HEK293T (cell line): ENCODE results near the gene LUM.

Experiments used
- CTCF ChIA-PET: fragments of 350-600 bp; formaldehyde crosslinking; extraction: SDS; loops from one replicate; lab custom pipeline; 2021; ENCODE audit warnings: antibody characterized with exemption, inconsistent platforms; lab: Yijun Ruan, JAX
- POLR2A ChIA-PET: fragments of 350-600 bp; formaldehyde crosslinking; extraction: SDS; loops from one replicate; lab custom pipeline; 2020; ENCODE audit warnings: antibody characterized with exemption, inconsistent platforms; lab: Yijun Ruan, JAX
- DNase-seq: peaks from one replicate; pipeline ENCODE4 v3.0.0; 2012; ENCODE audit warnings: mixed read lengths; ENCODE audit errors: extremely low spot score
- ARNT ChIP-seq: fragments of 450-650 bp; IDR thresholded peaks from 2 replicates; pipeline ENCODE4 v1.6.1; 2017; ENCODE audit warnings: mild to moderate bottlenecking
- BHLHE40 ChIP-seq: fragments of 450-650 bp; IDR thresholded peaks from 2 replicates; pipeline ENCODE4 v1.6.1; 2016; ENCODE audit warnings: mild to moderate bottlenecking, moderate library complexity, borderline replicate concordance
- CTBP1 ChIP-seq: fragments of 450-650 bp; IDR thresholded peaks from 2 replicates; pipeline ENCODE4 v1.6.1; 2016; ENCODE audit warnings: borderline replicate concordance
- ELF4 ChIP-seq: fragments of 450-650 bp; IDR thresholded peaks from 2 replicates; pipeline ENCODE4 v1.6.1; 2017; ENCODE audit warnings: antibody characterized with exemption
- FOXA1 ChIP-seq: fragments of 450-650 bp; IDR thresholded peaks from 2 replicates; pipeline ENCODE4 v1.6.1; 2016; ENCODE audit warnings: mild to moderate bottlenecking
- FOXK2 ChIP-seq: fragments of 450-650 bp; IDR thresholded peaks from 2 replicates; pipeline ENCODE4 v1.6.1; 2016; ENCODE audit warnings: mild to moderate bottlenecking
- FOXM1 ChIP-seq: fragments of 450-650 bp; IDR thresholded peaks from 2 replicates; pipeline ENCODE4 v1.6.1; 2017; ENCODE audit warnings: mild to moderate bottlenecking, borderline replicate concordance
- HDGF ChIP-seq: fragments of 450-650 bp; IDR thresholded peaks from 2 replicates; pipeline ENCODE4 v1.6.1; 2017; ENCODE audit warnings: antibody characterized with exemption, borderline replicate concordance
- L3MBTL2 ChIP-seq: fragments of 450-650 bp; conservative IDR thresholded peaks from 2 replicates; pipeline ENCODE4 v1.6.1; 2016; ENCODE audit warnings: mild to moderate bottlenecking
- LEF1 ChIP-seq: fragments of 450-650 bp; IDR thresholded peaks from 2 replicates; pipeline ENCODE4 v1.6.1; 2017; ENCODE audit warnings: mild to moderate bottlenecking, borderline replicate concordance
- NFRKB ChIP-seq: fragments of 450-650 bp; IDR thresholded peaks from 2 replicates; pipeline ENCODE4 v1.6.1; 2016; ENCODE audit warnings: mild to moderate bottlenecking, moderate library complexity
- SP1 ChIP-seq: fragments of 450-650 bp; IDR thresholded peaks from 2 replicates; pipeline ENCODE4 v1.6.1; 2017
- SUZ12 ChIP-seq: fragments of 450-650 bp; IDR thresholded peaks from 2 replicates; pipeline ENCODE4 v1.6.1; 2016; ENCODE audit warnings: mild to moderate bottlenecking
- TARDBP ChIP-seq: fragments of 450-650 bp; IDR thresholded peaks from 2 replicates; pipeline ENCODE4 v1.6.1; 2016
- ZNF384 ChIP-seq: fragments of 450-650 bp; IDR thresholded peaks from 2 replicates; pipeline ENCODE4 v1.6.1; 2016
- TF ChIP-seq, protein P1 (sequence below): fragments of 450-650 bp; IDR thresholded peaks from 2 replicates; pipeline ENCODE4 v1.6.1; 2016

Gene LUM

DNA sequence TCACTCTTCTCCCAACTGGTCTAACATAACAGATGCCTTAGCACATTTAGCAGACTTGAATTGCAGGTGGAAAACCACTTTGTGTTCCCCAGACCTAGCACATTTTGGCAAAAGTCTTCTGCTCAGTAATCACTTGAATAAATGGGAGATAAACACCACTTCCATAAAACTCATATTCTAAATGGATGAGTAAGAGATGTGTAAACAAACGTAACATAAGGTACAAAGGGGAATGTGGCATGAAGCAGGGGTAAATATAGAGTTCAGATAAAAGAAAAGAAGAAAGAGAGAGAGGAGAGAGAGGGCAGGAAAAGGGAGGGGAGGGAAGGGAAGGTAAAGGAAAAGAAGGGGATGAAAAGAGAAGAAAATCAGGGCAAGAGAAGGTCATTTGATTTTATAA lies 36.4 kb downstream of the LUM start:
- CTCF ChIA-PET = no interaction called here
- DNase-seq = no peak
- TF ChIP-seq ZNF384 (no peak), TARDBP (no peak), FOXM1 (no peak)
- POLR2A ChIA-PET = no interaction called here

DNA sequence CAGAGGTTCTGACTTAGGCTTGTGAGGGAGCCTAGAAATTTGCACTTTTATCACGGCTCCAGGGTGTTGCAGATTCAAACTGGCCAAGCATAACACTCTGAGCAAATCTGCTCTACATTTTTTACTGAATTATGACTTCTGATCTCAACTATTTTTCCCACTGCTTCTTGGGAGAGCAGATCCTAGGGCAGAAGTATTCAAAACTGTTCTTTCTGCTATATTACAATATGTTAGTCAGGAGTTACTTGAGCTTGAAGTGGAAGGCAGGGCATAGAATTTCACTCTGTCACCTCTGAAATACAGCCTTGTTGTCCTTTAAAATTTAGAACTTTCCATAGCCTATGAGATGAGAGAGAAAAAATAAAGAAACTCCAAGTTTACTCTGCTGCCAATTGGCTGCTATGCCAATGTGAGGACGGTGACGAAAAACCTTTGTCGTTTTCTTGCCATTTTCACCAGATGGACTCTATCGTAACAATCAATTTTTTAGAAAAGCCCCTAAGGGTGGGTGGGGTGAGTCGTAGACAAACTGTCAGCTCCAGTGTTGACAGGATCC lies 37.1 kb downstream of the LUM start:
- DNase-seq = no peak
- ChIA-PET CTCF (no interaction called here), POLR2A (no interaction called here)
- no peak for TF ChIP-seq FOXM1
- no peak for TF ChIP-seq ELF4
- TF ChIP-seq LEF1 = no peak
- TF ChIP-seq FOXK2 = no peak
- no peak for TF ChIP-seq BHLHE40

DNA sequence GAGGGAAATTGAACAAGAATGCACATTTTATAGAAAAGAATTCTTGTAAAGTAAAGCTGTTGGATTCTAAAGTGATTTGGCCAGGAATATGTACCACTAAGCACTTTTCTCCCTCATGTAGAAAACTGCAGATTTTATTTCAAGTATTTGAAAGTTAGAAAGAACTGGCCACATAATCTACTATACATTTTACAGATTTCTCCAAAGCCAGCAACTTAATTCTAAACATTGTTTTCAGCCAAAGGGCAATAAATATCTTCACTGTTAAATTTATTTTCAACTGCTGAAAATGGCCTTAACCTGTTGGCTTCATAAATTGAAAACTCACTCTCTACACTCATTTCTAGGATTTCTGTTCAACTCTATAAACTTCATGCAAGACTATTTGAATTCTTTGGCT lies 37.9 kb downstream of the LUM start:
- CTCF ChIA-PET = interaction anchor here (0.7 to 1.1 kb wide), 2 partner anchors 128 to 253 kb away, joined by 3 read pairs; no protein-coding TSS in a partner anchor
- TF ChIP-seq ELF4 = no peak
- no peak for TF ChIP-seq FOXA1
- no peak for TF ChIP-seq CTBP1
- no peak for TF ChIP-seq SP1
- TF ChIP-seq, protein P1, sequence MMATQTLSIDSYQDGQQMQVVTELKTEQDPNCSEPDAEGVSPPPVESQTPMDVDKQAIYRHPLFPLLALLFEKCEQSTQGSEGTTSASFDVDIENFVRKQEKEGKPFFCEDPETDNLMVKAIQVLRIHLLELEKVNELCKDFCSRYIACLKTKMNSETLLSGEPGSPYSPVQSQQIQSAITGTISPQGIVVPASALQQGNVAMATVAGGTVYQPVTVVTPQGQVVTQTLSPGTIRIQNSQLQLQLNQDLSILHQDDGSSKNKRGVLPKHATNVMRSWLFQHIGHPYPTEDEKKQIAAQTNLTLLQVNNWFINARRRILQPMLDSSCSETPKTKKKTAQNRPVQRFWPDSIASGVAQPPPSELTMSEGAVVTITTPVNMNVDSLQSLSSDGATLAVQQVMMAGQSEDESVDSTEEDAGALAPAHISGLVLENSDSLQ = no peak
- no peak for TF ChIP-seq ZNF384
- no peak for TF ChIP-seq FOXK2
- no peak for TF ChIP-seq ARNT
- TF ChIP-seq BHLHE40 = no peak
- TF ChIP-seq TARDBP = no peak
- TF ChIP-seq L3MBTL2 = no peak
- TF ChIP-seq HDGF = no peak
- TF ChIP-seq FOXM1 = no peak
- TF ChIP-seq LEF1 = no peak
- no peak for TF ChIP-seq NFRKB
- TF ChIP-seq SUZ12 = no peak
- no peak for DNase-seq
- POLR2A ChIA-PET = no interaction called here

DNA sequence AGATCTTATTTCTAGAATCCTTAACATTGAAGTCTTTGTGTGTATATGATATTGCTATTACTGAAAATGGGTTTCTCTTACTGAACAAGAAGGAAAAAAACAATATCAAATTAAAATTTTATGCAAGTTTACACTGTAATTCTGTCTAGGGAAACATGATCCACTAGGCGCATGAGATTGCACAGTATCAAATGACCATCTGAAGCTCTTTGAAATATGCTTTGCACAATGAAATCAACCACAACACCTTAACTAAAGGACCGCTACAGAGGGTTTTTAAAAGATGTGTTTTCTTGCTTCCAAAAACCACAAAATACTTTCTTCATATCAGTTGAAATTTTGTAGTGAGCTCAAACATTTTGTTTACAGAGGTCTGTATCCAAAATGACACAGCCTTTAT lies 38.4 kb downstream of the LUM start:
- TF ChIP-seq SUZ12 = no peak
- TF ChIP-seq NFRKB = no peak
- TF ChIP-seq ELF4 = no peak
- no peak for TF ChIP-seq FOXM1
- no peak for TF ChIP-seq FOXK2
- no peak for TF ChIP-seq ARNT
- TF ChIP-seq LEF1 = no peak
- no peak for TF ChIP-seq SP1
- no peak for TF ChIP-seq ZNF384
- TF ChIP-seq L3MBTL2 = no peak
- no peak for TF ChIP-seq TARDBP
- TF ChIP-seq CTBP1 = no peak
- TF ChIP-seq HDGF = no peak
- no peak for TF ChIP-seq FOXA1
- TF ChIP-seq BHLHE40 = no peak
- TF ChIP-seq, protein P1 = no peak
- DNase-seq = no peak
- CTCF ChIA-PET = interaction anchor here (0.7 to 1.1 kb wide), 2 partner anchors 128 to 253 kb away, joined by 3 read pairs; no protein-coding TSS in a partner anchor
- POLR2A ChIA-PET = no interaction called here

DNA sequence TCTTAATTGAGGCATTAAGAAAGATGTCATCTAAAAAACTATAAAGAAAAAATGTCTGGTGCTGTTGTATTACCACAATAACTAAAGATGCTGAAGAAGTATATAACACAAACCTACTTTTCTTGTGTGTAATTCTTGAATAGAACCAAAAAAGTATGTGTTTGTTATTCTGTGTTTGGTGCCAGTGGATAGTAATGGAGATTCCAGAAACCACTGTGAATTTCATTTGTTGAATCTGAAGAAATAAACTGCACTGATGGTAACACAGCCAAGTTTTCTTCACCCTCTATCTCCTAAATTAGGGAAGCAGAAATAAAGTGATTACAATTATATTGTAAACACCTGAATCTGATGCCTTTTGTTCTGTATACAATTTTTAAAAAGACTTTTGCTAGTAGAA lies 40.4 kb downstream of the LUM start:
- ChIA-PET CTCF (no interaction called here), POLR2A (no interaction called here)
- DNase-seq = no peak
- TF ChIP-seq ARNT (no peak), L3MBTL2 (no peak), ZNF384 (no peak), FOXM1 (no peak), FOXK2 (no peak), CTBP1 (no peak), ELF4 (no peak), SP1 (no peak), SUZ12 (no peak), FOXA1 (no peak)
- TF ChIP-seq, protein P1 = no peak

DNA sequence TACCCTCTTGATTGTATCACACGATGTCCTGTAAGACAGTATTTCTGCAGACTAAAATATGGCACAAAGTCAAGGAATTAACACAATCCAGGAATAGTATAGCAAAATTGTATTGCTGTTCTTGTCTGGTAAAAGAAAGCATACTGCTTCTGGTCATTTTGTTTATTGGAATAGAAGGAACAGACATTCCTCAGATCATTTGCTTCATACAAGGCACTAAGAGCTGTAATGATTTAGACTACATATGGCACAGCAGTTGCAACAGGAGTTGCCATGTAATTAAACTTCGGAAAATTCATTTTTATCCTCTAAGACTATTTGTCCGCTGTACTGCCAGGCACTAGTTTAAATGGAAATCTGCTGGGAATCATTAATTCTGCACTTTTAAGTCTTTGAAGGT lies 45.9 kb downstream of the LUM start:
- CTCF ChIA-PET = interaction anchor here (0.6 kb wide), 1 partner anchor 9 kb away, joined by 3 read pairs; no protein-coding TSS in a partner anchor
- no peak for DNase-seq
- TF ChIP-seq CTBP1 (no peak), FOXM1 (no peak), ZNF384 (no peak), L3MBTL2 (no peak), FOXK2 (no peak), NFRKB (no peak), BHLHE40 (no peak), SP1 (no peak), LEF1 (no peak), ARNT (no peak)
- TF ChIP-seq, protein P1 = no peak
- POLR2A ChIA-PET = no interaction called here
